GM13976 (cell line): ENCODE data around the gene OXLD1.

Experiments
- DNase-seq: peaks from one replicate; pipeline ENCODE4 v3.0.0; 2012; ENCODE audit warnings: low spot score
- in situ Hi-C: fragments of 300-500 bp; cut with MboI; formaldehyde crosslinking; loops from one replicate; pipeline ENCODE4 v1.12.0; 2022; ENCODE audit warnings: low sequenced_read_pairs, mixed read lengths, inconsistent platforms; ENCODE audit not compliant: unreplicated experiment
- TF ChIP-seq, protein P1 (sequence below): IDR thresholded peaks from 2 replicates; pipeline ENCODE4 v1.5.1; 2012; ENCODE audit warnings: borderline replicate concordance, mild to moderate bottlenecking; ENCODE audit not compliant: insufficient read depth; ENCODE audit errors: extremely low read depth, missing control alignments, control extremely low read depth

Gene OXLD1

DNA sequence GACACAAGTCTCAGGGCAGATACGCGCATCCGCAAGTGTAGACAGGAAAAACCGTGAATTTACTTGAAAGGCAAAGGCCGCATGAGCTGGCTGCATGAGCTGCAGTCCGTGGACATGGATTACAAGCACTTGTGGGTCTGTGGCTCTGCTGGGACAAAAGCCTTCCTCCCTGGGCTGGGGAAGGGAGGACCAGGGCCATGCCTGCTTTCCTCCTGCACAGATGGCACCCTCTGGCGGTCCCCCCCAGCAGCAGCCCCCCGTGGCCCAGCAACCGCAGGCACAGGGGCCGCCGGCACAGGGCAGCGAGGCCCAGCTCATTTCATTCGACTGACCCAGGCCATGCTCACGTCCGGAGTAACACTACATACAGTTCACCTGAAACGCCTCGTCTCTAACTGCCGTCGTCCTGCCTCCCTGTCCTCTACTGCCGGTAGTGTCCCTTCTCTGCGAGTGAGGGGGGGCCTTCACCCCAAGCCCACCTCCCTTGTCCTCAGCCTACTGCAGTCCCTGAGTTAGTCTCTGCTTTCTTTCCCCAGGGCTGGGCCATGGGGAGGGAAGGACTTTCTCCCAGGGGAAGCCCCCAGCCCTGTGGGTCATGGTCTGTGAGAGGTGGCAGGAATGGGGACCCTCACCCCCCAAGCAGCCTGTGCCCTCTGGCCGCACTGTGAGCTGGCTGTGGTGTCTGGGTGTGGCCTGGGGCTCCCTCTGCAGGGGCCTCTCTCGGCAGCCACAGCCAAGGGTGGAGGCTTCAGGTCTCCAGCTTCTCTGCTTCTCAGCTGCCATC, 35.1 kb upstream of the OXLD1 start:
- TF ChIP-seq, protein P1, sequence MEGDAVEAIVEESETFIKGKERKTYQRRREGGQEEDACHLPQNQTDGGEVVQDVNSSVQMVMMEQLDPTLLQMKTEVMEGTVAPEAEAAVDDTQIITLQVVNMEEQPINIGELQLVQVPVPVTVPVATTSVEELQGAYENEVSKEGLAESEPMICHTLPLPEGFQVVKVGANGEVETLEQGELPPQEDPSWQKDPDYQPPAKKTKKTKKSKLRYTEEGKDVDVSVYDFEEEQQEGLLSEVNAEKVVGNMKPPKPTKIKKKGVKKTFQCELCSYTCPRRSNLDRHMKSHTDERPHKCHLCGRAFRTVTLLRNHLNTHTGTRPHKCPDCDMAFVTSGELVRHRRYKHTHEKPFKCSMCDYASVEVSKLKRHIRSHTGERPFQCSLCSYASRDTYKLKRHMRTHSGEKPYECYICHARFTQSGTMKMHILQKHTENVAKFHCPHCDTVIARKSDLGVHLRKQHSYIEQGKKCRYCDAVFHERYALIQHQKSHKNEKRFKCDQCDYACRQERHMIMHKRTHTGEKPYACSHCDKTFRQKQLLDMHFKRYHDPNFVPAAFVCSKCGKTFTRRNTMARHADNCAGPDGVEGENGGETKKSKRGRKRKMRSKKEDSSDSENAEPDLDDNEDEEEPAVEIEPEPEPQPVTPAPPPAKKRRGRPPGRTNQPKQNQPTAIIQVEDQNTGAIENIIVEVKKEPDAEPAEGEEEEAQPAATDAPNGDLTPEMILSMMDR, result peak; percentile 16
- in situ Hi-C loops, result no loop called here
- no peak for DNase-seq

DNA sequence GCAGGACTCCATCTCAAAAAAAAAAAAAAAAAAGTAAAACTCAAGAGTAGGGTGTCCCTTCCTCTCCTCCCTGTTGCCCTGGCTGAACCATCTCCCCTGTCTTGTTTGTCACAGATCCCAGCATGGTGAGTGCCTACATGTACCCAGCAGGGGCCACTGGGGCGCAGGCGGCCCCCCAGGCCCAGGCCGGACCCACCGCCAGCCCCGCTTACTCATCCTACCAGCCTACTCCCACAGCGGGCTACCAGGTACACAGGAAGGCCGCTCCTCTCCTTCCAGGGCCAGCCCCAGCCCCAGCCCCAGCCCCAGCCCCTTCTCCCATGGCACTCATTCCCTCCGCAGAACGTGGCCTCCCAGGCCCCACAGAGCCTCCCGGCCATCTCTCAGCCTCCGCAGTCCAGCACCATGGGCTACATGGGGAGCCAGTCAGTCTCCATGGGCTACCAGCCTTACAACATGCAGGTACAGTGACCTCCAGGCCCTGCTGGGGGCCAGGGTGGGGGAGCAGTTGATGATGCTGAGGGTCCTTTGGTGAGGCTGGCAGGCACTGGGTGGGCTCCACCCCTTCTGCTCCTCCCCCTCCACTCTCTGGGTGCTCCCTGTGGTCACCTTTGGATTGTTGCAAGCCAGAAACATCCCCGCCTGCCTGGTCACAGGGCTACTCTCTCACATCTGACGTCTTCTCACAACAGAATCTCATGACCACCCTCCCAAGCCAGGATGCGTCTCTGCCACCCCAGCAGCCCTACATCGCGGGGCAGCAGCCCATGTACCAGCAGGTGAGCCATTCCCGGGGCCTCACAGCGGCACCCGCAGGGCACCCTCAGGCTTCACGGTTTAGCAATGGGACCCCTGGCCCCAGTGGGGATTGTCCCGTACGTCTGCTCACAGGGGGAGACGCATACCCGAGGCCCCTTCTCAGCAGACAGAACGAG, 34.2 kb upstream of the OXLD1 start:
- TF ChIP-seq, protein P1, result no peak
- in situ Hi-C loops, result no loop called here
- no peak for DNase-seq

DNA sequence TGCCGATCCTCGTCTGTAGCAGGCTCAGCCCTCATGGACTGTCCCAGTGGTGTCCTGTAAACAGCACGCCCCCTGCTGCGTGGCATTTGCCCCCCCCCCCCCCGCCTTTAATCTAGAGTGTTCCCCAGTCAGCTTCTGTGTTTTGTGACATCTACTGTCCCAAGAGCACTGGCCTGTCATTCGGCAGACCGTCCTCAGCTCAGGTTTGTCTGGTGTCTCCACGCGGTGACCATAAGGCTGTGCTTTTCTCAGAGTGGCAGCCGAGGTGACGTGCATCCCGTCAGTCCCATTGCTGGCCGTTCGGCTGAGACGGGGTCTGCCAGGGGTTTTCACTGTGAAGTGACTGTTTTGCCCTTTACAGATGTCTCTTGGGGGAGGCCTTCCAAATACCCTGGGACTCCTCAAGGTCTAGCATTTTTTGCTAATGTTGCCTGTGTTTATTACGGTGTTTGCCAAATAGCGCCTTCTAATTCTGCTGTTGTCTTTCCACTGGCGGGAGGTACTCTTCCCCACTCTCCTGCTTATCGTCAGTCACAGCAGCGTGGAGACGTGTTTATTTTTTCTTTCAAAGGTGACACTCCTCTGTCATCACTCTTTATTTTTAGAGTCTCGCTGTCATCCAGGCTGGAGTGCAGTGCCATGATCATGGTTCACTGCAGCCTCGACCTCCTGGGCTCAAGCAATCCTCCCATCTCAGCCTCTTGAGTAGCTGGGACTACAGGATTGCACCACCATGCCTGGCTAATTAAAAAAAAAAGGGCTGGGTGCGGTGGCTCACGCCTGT, 31.0 kb upstream of the OXLD1 start:
- DNase-seq, result no peak
- in situ Hi-C loops, result no loop called here

DNA sequence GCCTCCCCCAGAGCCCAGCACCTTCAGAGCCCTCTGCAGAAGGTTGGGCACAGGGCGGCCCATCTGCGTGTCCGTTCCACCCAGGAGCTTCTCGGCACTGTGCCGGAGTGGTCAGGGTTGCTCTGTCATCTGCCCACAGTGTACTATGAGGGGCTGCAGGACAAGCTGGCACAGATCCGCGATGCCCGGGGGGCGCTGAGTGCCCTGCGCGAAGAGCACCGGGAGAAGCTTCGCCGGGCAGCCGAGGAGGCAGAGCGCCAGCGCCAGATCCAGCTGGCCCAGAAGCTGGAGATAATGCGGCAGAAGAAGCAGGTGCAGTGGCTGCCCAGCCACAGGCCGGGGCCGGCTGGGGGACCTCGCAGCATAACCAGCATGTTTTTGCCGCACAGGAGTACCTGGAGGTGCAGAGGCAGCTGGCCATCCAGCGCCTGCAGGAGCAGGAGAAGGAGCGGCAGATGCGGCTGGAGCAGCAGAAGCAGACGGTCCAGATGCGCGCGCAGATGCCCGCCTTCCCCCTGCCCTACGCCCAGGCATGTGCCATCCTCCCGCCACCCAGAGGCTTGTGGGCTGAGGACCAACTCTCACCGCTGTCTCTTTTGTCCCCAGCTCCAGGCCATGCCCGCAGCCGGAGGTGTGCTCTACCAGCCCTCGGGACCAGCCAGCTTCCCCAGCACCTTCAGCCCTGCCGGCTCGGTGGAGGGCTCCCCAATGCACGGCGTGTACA, 30.0 kb upstream of the OXLD1 start:
- in situ Hi-C loops, result no loop called here

More for the DNA sequence above, 31.0 kb upstream of the OXLD1 start:
- TF ChIP-seq, protein P1, result no peak

DNA sequence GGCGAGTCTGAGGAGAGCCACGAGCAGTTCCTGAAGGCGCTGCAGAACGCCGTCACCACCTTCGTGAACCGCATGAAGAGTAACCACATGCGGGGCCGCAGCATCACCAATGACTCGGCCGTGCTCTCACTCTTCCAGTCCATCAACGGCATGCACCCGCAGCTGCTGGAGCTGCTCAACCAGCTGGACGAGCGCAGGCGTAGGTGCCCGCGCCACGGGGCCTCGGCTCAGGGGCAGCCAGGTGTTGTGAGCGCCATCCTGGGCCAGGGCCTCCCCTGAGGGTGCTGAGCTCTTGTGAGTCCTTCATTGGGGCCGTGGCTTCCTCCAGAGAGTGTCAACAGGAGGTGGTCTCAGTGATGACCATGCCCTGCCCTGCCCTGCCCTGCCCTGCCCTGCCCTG, 29.4 kb upstream of the OXLD1 start:
- TF ChIP-seq, protein P1, result no peak
- DNase-seq, result no peak
- in situ Hi-C loops, result no loop called here

More for the DNA sequence above, 30.0 kb upstream of the OXLD1 start:
- no peak for DNase-seq
- TF ChIP-seq, protein P1, result no peak
